Fibroblast of lung (primary cell): ENCODE data around the gene TRMT44.
"Not testable (repeated sequence)": the region's sequence is repeated elsewhere in the genome, so short reads cannot be mapped to it uniquely, and the experiment has no call there.

Source experiments
- CTCF ChIP-seq, 2 donors: IDR thresholded peaks in 1 of 2; conservative IDR thresholded peaks in 1 of 2; 1 replicate in 1 of 2; 2 replicates in 1 of 2; pipeline ENCODE4 v1.5.1; 2011 to 2012; ENCODE audit warnings: low read length in 2 of 2, control low read depth in 1 of 2, inconsistent platforms in 1 of 2, low read depth in 1 of 2, mild to moderate bottlenecking in 1 of 2
- EZH2 ChIP-seq: IDR thresholded peaks from 2 replicates; pipeline ENCODE4 v1.5.1; 2012; ENCODE audit warnings: low read length, control low read depth, mild to moderate bottlenecking; ENCODE audit errors: missing control alignments

GRCh38 chr4:8486643-8487042 lies 46.1 kb downstream of the TRMT44 start:
- not testable (repeated sequence) for TF ChIP-seq CTCF (conservative IDR thresholded peaks at IDR 0.05 in 1 of 2, IDR thresholded peaks at IDR 0.05 in 1 of 2; ENCODE audit: low read depth in 1 of 2, low read length in 2 of 2); EZH2
